ENCODE results near the gene TMPRSS11B.

The TMPRSS11B gene

DNA sequence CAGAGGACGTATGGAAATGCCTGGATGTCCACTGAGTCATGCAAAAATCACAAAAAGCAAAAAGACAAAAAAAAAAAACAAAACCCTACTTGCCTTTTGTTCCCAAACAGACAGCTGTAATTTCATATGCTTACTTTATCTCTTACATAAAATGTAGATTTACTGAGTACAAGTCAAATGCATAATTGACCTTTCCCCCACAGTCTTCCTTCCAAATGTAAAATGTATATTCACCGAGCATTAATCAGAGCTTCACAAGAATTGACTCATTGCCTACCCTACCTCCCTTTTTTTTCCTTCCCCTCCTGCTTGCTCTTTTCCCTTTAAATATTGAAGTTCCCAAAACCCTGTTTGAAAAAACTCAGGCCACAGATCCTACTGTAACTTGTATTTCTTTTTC, 32.5 kb upstream of the TMPRSS11B start:
- in situ Hi-C loops (cut with HindIII; ENCODE audit: low sequenced_read_pairs): no loop called here
- no peak overlapping the region for H3K4me3 ChIP-seq (ENCODE audit: low read depth, low read length)
- no peak for DNase-seq (ENCODE audit: low read depth)
- TF ChIP-seq, protein P1, sequence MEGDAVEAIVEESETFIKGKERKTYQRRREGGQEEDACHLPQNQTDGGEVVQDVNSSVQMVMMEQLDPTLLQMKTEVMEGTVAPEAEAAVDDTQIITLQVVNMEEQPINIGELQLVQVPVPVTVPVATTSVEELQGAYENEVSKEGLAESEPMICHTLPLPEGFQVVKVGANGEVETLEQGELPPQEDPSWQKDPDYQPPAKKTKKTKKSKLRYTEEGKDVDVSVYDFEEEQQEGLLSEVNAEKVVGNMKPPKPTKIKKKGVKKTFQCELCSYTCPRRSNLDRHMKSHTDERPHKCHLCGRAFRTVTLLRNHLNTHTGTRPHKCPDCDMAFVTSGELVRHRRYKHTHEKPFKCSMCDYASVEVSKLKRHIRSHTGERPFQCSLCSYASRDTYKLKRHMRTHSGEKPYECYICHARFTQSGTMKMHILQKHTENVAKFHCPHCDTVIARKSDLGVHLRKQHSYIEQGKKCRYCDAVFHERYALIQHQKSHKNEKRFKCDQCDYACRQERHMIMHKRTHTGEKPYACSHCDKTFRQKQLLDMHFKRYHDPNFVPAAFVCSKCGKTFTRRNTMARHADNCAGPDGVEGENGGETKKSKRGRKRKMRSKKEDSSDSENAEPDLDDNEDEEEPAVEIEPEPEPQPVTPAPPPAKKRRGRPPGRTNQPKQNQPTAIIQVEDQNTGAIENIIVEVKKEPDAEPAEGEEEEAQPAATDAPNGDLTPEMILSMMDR (IDR thresholded peaks at IDR 0.05; ENCODE audit: low read depth, low read length, missing control alignments): no peak

DNA sequence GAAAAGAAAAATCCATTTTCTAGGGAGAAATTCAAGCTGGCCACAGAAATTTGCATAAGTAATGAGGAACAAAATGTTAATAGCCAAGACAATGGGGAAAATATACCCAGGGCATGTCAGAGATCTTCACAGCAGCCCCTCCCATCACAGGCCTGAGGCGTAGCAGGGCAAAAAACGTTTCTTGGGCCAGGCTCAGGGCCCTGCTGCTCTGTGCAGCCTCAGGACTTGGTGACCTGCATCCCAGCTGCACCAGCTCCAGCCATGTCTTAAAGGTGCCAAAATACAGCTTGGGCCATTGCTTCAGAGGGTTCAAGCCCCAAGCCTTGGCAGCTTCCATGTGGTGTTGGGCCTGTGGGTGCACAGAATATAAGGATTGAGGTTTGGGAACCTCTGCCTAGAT, 32.1 kb upstream of the TMPRSS11B start:
- in situ Hi-C loops (cut with HindIII; ENCODE audit: low sequenced_read_pairs): no loop called here
- DNase-seq (ENCODE audit: low read depth): no peak
- TF ChIP-seq, protein P1 (IDR thresholded peaks at IDR 0.05; ENCODE audit: low read depth, low read length, missing control alignments): no peak
- H3K4me3 ChIP-seq (ENCODE audit: low read depth, low read length): no peak overlapping the region

DNA sequence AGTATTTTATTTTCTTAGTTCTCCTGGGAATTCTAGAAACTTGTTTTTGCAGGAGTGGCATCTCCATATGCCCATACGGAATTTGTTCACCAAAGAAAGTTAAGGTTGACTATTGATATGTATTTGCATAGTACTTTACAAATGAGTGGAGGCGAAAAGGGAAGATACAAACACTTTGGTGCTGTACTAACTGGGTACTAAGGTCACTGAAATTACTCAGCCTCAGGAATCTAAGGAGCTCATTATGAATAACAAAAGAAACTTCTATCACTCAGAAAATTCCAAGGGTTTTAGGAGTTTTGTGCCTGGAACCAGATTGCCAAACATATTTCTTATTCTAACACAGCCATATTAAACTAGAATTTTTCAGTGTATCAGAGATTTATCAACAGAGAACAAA, 27.4 kb upstream of the TMPRSS11B start:
- H3K4me3 ChIP-seq (ENCODE audit: low read depth, low read length): no peak overlapping the region
- in situ Hi-C loops (cut with HindIII; ENCODE audit: low sequenced_read_pairs): no loop called here
- no peak for DNase-seq (ENCODE audit: low read depth)
- TF ChIP-seq, protein P1 (IDR thresholded peaks at IDR 0.05; ENCODE audit: low read depth, low read length, missing control alignments): no peak

DNA sequence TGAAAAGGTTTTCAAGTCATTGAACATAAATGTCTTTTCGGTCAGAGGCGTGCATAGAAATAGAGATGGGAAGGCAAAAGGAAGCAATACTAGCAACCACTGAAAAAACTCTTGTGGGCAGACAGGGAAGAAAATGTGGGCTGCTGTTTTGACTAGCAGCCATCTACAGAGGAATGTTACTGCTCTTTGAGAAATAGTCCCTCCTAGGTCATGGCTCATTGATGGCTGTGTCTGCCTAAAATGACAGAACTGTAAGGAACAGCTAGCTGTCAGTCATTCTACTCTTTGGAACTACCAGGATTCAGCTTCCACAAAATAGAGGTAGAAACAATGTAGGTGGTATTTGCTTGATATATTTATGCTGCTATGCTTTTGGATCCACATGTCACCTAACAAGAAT, 26.9 kb upstream of the TMPRSS11B start:
- DNase-seq (ENCODE audit: low read depth): no peak
- in situ Hi-C loops (cut with HindIII; ENCODE audit: low sequenced_read_pairs): no loop called here
- peak overlapping the region; percentile 41 for H3K4me3 ChIP-seq (ENCODE audit: low read depth, low read length)
- TF ChIP-seq, protein P1 (IDR thresholded peaks at IDR 0.05; ENCODE audit: low read depth, low read length, missing control alignments): no peak

DNA sequence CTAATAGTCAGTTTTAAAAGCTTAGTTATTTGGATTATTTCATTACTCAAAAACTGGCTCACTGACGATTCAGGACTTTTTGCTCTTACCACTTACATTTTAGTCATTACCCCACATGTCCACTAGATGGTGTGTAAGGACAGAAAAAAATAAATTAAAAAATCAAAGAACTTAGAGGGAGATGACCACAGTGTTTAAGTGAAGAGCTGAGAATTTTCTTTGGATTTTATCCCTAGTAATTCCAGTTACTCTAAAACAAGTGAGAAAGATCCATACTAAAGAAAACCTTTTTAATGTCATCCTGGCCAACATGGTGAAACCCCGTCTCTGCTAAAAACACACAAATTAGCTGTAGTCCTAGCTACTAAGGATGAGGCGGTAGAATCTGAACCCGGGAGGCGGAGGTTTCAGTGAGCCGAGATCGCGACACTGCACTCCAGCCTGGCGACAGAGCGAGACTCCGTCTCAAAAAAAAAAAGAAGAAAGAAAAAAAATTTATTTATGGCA, 26.4 kb upstream of the TMPRSS11B start:
- TF ChIP-seq, protein P1 (IDR thresholded peaks at IDR 0.05; ENCODE audit: low read depth, low read length, missing control alignments): peak; percentile 47
- peak; percentile 55 for DNase-seq (ENCODE audit: low read depth)
- peak overlapping the region; percentile 41 for H3K4me3 ChIP-seq (ENCODE audit: low read depth, low read length)
- in situ Hi-C loops (cut with HindIII; ENCODE audit: low sequenced_read_pairs): no loop called here

DNA sequence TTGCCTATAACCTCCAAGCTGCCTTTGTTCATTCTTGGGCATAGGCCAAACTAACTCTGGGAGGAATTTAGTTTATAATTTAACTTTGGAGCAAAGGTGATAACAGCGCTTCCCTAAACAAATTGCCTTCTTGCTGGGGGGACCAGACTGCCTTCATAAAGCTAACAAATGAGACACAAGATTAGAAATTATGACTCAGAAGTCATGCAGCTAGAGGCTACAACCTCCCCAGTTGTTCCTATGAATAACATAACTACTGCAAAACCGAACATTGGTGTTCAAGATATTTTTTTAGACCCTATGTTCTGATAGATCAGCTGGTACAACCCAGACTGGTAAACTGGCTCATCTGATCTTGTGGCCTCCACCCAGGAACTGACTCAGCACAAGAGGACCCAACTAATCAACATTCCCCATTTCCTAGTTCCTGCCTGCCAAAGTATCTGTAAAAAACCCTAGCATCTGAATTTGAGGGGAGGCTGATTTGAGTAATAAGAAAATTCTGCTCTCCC, 22.0 kb upstream of the TMPRSS11B start:
- in situ Hi-C loops (cut with HindIII; ENCODE audit: low sequenced_read_pairs): no loop called here
- no peak overlapping the region for H3K4me3 ChIP-seq (ENCODE audit: low read depth, low read length)
- peak; percentile 9 for DNase-seq (ENCODE audit: low read depth)
- TF ChIP-seq, protein P1 (IDR thresholded peaks at IDR 0.05; ENCODE audit: low read depth, low read length, missing control alignments): no peak
